ENCODE results near the gene ZBTB2. TPM values are rescaled to one million over a fixed set of nuclear protein-coding genes. Genes with fewer than 3 reads are reported as not detected.
"Not testable (repeated sequence)": the region's sequence is repeated elsewhere in the genome, so short reads cannot be mapped to it uniquely, and the experiment has no call there.

The ZBTB2 gene
- total RNA-seq, 1 experiment from 2014 or later = 34.6 TPM

DNA sequence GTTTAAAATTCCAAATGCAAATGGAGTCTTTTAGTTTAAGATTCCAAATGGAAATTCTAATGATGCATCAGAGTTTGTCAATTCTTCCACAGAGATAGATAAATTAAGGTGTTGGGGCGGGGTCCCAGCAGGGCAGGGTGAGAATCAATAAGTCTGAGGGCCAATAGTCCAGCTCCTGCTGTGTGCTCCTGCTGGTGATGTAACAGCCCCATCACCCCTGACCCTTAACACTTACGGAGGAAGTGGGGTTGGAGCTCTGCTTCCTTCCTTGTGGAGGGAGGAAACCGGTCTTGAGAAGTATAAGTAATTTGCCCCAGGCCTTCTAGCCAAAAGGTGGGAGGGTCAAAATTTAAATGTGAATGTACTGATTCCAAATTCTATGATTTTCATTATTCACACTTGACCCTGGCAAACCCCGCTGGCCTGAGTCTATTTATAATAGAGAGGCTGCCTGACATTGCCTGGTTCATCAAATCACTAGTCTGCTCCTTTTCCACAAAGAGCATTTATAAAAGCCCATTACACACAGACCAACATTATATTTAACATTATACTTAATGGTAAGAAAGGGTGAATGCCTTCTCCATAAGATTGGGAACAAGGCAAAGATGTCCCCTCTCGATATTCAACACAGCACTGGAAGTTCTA is 17.2 kb downstream of the ZBTB2 start:
- DNase-seq (ENCODE audit: low read depth) = peak; percentile 40

DNA sequence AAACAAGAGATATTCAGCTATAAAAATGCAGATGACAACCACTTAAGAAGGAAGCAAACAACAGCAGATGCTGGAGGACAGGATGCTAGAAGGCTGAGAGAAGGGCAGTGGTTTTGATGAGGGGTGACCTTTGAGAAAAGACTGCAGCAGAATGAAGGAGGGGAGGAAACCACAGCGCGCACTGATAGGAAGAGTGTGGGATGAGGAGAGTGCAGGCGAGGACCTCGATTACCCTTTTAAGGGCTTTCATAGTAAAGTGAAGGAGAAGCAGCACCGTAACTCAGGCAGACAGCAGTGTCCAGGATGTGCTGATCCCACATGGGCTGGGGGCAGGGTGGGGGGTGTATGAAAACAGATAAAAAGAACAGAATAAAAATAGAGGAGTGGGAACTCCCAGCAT is 19.2 kb downstream of the ZBTB2 start:
- DNase-seq (ENCODE audit: low read depth) = no peak

DNA sequence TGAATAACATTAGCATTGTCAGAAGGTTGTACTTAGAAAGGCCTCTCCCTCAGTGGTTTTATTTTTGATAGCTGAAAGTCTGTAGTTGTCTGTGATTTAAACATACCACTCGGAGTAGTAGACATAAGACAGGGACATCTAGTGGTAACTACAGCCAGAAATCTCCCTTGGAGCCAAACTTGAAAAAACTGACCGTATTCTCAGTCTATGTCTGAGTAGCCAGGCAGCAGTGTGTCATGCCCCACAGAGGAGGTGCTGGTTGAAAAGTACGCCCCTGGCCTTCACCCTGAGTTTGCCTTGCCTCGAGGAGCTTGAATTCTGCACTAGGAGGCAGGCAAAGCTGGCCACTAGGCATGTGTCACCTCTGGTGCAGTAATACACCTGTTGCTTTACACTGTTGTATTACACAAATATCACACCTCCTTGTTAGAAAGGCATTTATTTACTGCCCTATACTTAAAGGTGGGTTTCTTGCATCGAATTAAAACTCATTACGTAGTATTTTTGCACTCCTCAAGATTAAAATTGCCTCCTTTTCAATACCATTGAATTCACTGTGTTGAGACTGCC is 20.8 kb downstream of the ZBTB2 start:
- DNase-seq (ENCODE audit: low read depth) = peak; percentile 21

DNA sequence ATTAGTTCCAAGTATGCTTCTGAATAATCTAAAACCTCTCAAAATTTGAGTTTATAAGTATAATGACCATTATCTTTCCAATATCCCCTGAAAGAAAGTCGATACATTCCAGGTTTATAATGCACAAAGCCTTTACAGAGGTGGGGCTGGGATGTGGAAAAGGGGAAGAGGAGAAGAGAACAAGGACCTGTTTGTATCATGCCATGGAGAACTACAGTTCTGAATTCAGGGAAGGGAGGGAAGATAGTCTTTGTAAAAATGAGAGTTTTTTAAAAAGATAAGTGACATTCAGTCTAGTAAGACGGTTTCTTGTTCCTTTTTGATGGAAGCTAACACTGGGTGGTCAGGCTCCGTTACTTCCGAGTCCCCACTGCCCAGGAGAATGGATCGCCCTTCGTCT is 26.1 kb downstream of the ZBTB2 start:
- DNase-seq (ENCODE audit: low read depth) = no peak

DNA sequence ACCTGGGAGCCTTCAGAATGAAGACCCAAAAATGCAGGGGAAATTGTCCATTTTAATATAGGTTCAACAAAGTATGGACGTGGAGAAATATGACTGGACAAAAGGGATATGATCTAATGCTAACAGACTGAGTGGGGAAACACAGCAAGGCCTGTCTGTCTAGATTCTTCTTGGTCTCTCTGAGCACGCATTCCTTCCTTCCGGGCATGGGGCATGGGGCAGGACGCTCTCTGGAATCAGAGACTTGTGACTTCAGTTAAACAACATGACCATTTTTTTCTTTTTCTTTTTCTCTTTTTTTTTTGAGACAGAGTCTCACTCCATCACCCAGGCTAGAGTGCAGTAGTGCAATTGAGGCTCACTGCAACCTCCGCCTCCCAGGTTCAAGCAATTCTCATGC is 31.9 kb downstream of the ZBTB2 start:
- no peak for DNase-seq (ENCODE audit: low read depth)

DNA sequence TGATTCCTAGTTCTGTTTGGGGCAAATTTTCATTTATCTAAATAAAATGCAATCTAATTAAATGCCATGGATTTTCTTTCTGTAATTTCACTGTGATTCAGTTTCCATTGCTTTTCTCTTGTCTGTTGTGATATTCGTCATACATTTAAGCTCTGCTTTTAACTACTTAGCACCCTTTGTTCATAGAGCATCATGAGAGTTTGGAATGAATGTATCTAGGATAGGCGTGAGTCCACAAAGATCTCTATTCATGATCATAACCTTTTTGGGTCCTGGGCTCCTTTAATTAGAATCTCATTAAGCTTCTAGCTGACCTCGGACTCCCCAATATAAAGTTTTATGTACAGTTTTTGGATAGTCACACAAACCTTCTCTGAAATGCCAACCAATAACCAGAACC is 32.9 kb downstream of the ZBTB2 start:
- no peak for DNase-seq (ENCODE audit: low read depth)

DNA sequence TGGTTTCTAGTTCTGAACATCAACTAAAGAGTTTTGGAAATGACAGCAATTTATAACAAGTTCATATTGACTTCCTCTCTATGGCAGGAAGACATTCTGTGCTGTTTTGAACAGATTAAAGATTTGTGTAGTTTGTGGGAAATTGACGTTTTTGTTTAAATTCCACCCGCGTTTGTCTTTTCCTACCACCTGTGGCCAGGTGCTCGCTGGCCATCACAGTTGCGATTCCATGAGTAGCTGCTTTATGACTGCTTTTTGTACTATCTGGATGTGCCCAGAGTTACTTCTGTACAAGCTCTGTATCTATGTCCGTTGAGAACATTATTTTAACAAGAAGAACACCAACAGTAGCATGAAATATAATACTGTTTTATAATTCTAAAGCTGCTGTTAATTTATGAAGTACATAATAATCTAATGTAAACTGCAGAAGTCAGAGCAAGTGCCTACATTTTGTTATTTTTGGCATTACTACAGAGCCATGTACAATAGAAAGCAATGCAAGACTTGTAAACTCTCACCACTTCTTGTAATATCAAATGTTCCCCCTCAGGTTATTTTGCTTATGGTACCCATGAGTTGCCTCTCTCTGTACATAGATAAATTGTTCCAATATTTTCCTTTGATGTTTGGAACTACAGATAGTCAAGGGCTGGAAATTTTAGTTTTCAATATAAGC is 33.5 kb downstream of the ZBTB2 start:
- DNase-seq (ENCODE audit: low read depth) = no peak

DNA sequence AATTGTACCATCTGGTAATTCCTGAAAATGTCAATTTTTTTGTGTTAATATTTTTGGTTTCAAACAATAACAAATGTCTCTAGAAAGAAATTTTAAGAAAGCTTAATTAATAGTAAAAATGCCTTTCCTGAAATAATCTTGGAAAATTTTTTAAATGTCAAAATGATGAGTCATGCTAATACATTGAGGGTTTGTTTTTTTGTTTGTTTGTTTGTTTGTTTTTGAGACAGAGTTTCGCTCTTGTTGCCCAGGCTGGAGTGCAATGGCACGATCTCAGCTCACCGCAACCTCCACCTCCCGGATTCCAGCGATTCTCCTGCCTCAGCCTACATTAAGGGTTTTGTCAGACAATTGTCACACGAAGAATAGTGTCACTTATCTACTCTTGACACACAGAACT is 34.4 kb downstream of the ZBTB2 start:
- not testable (repeated sequence) for DNase-seq (ENCODE audit: low read depth)

DNA sequence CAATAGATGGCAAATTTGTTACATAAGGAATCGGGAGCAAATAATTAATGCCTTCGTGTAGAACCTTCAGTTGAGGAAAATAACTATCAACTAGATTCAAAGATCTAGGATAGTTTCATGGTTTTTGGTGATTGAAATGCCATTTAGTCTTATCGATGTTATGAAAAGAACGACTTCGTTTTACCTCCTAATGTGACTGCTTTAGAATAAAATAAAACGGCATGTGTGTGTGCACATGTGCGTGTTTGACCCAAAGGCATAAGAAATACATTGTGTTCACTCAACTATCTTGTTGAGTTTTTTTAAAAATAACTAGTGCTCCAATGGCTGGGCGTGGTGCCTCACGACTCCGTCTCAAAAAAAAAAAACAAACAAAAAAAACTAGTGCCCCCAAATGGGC is 37.6 kb downstream of the ZBTB2 start:
- DNase-seq (ENCODE audit: low read depth) = no peak

DNA sequence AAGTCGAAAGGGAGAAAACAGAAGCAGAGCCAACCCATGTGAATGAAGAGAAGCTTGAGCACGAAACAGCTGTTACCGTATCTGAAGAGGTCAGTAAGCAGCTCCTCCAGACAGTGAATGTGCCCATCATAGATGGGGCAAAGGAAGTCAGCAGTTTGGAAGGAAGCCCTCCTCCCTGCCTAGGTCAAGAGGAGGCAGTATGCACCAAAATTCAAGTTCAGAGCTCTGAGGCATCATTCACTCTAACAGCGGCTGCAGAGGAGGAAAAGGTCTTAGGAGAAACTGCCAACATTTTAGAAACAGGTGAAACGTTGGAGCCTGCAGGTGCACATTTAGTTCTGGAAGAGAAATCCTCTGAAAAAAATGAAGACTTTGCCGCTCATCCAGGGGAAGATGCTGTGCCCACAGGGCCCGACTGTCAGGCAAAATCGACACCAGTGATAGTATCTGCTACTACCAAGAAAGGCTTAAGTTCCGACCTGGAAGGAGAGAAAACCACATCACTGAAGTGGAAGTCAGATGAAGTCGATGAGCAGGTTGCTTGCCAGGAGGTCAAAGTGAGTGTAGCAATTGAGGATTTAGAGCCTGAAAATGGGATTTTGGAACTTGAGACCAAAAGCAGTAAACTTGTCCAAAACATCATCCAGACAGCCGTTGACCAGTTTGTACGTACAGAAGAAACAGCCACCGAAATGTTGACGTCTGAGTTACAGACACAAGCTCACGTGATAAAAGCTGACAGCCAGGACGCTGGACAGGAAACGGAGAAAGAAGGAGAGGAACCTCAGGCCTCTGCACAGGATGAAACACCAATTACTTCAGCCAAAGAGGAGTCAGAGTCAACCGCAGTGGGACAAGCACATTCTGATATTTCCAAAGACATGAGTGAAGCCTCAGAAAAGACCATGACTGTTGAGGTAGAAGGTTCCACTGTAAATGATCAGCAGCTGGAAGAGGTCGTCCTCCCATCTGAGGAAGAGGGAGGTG is 38.7 kb downstream of the ZBTB2 start:
- no peak for DNase-seq (ENCODE audit: low read depth)

DNA sequence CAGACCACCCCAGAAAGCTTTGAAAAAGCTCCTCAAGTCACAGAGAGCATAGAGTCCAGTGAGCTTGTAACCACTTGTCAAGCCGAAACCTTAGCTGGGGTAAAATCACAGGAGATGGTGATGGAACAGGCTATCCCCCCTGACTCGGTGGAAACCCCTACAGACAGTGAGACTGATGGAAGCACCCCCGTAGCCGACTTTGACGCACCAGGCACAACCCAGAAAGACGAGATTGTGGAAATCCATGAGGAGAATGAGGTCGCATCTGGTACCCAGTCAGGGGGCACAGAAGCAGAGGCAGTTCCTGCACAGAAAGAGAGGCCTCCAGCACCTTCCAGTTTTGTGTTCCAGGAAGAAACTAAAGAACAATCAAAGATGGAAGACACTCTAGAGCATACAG is 39.6 kb downstream of the ZBTB2 start:
- DNase-seq (ENCODE audit: low read depth) = no peak

DNA sequence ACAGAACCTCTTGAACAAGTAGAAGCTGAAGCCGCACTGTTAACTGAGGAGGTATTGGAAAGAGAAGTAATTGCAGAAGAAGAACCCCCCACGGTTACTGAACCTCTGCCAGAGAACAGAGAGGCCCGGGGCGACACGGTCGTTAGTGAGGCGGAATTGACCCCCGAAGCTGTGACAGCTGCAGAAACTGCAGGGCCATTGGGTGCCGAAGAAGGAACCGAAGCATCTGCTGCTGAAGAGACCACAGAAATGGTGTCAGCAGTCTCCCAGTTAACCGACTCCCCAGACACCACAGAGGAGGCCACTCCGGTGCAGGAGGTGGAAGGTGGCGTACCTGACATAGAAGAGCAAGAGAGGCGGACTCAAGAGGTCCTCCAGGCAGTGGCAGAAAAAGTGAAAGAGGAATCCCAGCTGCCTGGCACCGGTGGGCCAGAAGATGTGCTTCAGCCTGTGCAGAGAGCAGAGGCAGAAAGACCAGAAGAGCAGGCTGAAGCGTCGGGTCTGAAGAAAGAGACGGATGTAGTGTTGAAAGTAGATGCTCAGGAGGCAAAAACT is 40.1 kb downstream of the ZBTB2 start:
- DNase-seq (ENCODE audit: low read depth) = no peak

DNA sequence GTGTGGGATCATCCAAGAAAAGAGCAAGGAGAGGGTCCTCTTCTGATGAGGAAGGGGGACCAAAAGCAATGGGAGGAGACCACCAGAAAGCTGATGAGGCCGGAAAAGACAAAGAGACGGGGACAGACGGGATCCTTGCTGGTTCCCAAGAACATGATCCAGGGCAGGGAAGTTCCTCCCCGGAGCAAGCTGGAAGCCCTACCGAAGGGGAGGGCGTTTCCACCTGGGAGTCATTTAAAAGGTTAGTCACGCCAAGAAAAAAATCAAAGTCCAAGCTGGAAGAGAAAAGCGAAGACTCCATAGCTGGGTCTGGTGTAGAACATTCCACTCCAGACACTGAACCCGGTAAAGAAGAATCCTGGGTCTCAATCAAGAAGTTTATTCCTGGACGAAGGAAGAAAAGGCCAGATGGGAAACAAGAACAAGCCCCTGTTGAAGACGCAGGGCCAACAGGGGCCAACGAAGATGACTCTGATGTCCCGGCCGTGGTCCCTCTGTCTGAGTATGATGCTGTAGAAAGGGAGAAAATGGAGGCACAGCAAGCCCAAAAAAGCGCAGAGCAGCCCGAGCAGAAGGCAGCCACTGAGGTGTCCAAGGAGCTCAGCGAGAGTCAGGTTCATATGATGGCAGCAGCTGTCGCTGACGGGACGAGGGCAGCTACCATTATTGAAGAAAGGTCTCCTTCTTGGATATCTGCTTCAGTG is 40.8 kb downstream of the ZBTB2 start:
- DNase-seq (ENCODE audit: low read depth) = no peak

DNA sequence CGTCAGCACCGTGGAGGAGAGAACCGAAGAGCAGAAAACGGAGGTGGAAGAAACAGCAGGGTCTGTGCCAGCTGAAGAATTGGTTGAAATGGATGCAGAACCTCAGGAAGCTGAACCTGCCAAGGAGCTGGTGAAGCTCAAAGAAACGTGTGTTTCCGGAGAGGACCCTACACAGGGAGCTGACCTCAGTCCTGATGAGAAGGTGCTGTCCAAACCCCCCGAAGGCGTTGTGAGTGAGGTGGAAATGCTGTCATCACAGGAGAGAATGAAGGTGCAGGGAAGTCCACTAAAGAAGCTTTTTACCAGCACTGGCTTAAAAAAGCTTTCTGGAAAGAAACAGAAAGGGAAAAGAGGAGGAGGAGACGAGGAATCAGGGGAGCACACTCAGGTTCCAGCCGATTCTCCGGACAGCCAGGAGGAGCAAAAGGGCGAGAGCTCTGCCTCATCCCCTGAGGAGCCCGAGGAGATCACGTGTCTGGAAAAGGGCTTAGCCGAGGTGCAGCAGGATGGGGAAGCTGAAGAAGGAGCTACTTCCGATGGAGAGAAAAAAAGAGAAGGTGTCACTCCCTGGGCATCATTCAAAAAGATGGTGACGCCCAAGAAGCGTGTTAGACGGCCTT is 41.6 kb downstream of the ZBTB2 start:
- DNase-seq (ENCODE audit: low read depth) = no peak

DNA sequence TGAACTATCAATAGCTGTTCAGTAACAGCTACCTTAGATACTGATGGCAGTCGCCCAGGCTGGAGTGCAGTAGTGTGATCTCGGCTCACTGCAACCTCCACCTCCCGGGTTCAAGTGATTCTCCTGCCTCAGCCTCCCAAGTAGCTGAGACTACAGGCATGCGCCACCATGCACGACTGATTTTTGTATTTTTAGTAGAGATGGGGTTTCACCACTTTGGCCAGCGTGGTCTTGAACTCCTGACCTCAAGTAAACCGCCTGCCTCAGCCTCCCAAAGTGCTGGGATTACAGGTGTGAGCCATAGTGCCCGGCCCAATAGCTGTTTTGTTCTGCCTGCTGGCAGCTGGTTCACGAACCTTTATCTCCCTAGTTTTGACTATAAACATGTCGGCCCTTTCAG is 48.6 kb downstream of the ZBTB2 start:
- not testable (repeated sequence) for DNase-seq (ENCODE audit: low read depth)

DNA sequence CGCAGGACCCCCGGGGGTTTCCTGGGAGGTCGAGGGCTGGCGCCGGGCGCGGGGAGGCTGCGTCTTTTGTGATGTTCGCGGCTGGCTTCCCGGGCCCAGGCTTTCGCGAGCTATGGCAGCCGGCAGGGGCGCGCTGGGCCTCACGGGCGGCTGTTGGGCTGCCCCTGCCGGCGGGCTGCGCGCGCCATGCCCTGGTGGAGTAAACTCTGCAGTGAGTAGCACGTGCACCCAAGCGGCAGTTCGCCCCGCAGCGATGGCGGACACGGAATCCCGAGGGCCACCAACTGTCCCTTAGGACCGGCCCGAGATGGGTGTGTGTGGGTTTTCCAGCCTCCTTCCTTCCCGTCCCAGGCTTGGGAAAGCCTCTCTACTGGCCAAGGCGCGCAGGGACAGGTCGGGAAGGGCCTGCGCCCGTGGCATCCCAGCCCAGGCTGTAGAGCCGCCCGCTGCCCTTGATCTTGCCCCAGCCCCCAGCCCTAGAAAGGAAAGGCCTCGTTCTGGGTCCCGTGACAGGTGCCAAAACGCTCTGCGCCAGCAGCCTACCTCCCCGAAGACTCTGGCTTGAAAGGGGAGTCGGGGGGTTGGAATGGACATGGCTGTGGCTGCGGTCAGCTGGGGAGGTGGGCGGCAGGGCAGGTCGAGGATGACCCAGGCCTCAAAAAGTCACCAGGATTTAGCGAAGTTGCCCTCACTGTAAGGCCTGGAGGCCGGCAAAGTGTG is 49.7 kb downstream of the ZBTB2 start:
- DNase-seq (ENCODE audit: low read depth) = no peak

DNA sequence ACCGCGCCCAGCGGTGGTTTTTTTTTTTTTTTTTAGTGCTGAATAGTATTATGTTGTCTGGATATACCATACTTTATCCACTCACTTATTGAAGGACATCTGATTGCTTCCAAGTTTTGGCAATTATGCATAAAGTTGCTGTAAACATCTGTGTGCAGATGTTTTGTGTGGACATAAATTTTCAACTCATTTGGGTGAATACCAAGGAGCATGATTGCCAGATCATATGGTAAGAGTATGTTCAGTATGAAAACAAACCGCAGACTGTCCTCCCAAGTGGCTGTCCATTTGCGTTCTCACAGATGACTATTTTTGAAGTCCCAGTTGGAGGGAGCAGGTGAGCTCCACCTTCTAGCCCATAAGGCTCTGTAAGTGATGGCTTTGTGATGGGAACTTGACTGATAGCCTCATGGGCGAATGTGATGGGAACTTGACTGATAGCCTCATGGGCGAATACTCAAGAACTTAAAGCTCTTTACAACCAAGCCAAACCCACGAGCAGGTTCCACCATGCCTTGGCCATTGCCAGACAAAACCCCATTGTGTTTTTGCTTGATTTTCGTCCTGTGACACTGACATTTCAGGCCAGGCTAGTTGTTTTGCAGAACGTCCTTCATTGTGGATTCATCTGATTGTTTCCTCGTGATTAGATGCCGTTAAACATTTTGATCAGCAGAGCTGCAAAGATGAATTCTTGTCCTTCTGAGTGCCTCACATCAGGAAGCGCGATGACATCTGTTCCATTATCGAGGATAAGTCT is 51.0 kb downstream of the ZBTB2 start:
- no peak for DNase-seq (ENCODE audit: low read depth)

DNA sequence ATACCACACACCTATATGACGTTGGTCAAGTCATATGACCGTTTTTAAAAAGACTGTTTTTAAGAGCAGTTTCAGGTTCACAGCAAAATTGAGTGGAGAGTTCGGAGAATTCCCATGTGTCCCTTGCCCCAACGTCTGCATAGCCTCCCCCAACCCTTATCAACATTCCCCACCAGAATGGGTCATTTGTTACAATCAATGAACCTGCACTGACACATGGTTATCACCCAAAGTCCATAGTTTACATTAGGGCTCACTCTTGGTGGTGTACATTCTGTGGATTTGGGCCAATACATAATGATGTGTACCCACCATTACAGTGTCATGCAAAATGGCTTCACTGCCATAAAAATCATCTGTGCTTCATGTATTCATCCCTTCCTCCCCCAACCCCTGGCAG is 52.0 kb downstream of the ZBTB2 start:
- DNase-seq (ENCODE audit: low read depth) = no peak

DNA sequence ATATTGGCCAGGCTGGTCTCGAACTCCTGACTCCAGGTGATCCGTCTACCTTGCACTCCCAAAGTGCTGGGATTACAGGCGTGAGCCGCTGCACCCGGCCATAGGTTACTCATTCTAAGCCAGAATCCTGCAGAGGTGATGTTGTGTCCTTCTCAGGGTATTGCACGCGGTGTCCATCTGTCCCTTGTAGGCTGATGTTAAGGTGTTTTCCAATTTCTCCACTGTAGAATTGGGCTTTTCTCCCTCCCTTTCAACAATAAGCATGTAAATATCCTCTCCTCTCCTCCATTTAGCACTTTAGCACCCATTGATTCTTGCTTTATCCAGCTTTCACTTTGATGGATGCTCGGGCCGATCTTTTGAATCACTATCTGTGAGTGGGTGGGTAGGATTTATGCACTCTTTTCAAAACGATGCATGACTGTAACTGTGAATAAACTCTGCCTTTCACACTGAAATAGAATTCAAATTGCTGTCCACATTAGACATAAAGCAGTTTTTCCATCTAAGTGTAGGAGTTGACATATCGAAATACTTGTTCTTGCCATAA is 52.6 kb downstream of the ZBTB2 start:
- DNase-seq (ENCODE audit: low read depth) = no peak
